GM13977 (cell line): Measurements from ENCODE around the gene GABBR1.

Source experiments
- DNase-seq: peaks from one replicate; pipeline ENCODE4 v3.0.0; 2012; ENCODE audit warnings: low spot score
- in situ Hi-C: fragments of 300-500 bp; cut with MboI; formaldehyde crosslinking; loops from one replicate; pipeline ENCODE4 v1.12.0; 2022; ENCODE audit warnings: low sequenced_read_pairs, low pct_unique_long_range_greater_than_20kb, mixed read lengths, inconsistent platforms; ENCODE audit not compliant: unreplicated experiment
- TF ChIP-seq, protein P1 (sequence below): IDR thresholded peaks from 2 replicates; pipeline ENCODE4 v1.5.1; 2012; ENCODE audit warnings: mild to moderate bottlenecking, control low read depth; ENCODE audit not compliant: insufficient read depth; ENCODE audit errors: extremely low read depth, missing control alignments

Gene GABBR1

GRCh38 chr6:29577544-29577943 is 55.4 kb downstream of the GABBR1 start:
- DNase-seq = no peak
- in situ Hi-C loops = loop anchor here (25.0 kb wide), 1 partner anchor 890 kb away; no protein-coding TSS in a partner anchor
- TF ChIP-seq, protein P1, sequence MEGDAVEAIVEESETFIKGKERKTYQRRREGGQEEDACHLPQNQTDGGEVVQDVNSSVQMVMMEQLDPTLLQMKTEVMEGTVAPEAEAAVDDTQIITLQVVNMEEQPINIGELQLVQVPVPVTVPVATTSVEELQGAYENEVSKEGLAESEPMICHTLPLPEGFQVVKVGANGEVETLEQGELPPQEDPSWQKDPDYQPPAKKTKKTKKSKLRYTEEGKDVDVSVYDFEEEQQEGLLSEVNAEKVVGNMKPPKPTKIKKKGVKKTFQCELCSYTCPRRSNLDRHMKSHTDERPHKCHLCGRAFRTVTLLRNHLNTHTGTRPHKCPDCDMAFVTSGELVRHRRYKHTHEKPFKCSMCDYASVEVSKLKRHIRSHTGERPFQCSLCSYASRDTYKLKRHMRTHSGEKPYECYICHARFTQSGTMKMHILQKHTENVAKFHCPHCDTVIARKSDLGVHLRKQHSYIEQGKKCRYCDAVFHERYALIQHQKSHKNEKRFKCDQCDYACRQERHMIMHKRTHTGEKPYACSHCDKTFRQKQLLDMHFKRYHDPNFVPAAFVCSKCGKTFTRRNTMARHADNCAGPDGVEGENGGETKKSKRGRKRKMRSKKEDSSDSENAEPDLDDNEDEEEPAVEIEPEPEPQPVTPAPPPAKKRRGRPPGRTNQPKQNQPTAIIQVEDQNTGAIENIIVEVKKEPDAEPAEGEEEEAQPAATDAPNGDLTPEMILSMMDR = no peak

DNA sequence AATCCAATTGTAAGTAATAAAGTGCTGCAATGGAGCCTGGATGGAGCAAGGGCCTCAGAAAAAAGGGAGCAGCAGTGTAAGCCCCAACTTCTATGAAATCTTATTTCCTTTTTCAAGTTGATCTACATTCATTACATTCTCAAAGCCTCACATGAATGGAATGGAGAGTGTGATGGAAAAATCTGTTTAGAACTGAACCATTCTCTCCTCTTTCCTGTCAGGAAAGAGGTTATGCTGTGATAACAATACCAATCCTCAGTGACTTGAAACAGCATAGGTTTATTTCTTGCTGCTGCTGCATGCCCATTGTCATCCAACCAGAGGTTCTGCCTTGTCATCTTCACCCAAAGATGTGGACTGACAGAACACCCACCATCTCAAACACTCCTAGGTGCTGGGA is 56.9 kb downstream of the GABBR1 start:
- TF ChIP-seq, protein P1 = no peak
- in situ Hi-C loops = loop anchor here (25.0 kb wide), 1 partner anchor 889 kb away; no protein-coding TSS in a partner anchor

GRCh38 chr6:29567991-29568390 is 65.0 kb downstream of the GABBR1 start:
- no peak for DNase-seq
- in situ Hi-C loops = no loop called here
- TF ChIP-seq, protein P1 = no peak

More for the DNA sequence above, 56.9 kb downstream of the GABBR1 start:
- no peak for DNase-seq

DNA sequence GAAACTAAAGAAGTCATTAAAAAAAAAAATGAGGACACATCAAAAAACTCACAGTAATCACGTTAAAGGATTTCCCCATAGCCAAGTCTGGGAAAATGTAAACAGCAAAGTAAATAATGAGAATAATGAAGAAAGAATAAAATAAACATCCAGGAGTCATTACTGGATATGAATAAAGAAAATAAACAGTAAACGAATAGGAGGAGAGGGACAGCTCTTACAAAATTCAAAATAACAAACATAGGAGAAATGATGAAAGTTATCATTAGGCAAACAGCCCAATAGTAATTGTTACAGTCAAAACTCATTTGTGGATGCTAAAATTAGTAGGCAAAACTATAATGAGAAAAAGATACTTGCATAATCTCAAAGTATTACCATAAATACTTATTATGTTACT is 65.4 kb downstream of the GABBR1 start:
- DNase-seq = no peak
- in situ Hi-C loops = no loop called here
- TF ChIP-seq, protein P1 = no peak

DNA sequence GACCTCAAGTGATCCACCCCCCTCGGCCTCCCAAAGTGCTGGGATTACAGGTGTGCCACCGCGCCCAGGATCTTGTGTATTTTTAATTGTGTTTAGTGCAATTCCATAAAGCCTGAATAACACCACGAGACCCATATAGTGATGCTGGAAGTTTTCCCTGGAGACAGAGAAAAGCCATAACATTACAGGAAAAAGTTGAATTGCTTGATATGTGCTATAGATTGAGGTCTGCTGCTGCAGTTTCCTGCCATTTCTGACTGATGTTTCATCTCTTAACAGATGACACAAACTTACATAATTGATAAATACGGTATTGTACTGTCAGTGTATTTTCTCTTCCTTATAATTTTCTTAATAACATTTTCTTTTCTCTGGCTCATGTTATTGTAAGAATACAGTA is 66.1 kb downstream of the GABBR1 start:
- TF ChIP-seq, protein P1 = no peak
- DNase-seq = no peak
- in situ Hi-C loops = no loop called here

DNA sequence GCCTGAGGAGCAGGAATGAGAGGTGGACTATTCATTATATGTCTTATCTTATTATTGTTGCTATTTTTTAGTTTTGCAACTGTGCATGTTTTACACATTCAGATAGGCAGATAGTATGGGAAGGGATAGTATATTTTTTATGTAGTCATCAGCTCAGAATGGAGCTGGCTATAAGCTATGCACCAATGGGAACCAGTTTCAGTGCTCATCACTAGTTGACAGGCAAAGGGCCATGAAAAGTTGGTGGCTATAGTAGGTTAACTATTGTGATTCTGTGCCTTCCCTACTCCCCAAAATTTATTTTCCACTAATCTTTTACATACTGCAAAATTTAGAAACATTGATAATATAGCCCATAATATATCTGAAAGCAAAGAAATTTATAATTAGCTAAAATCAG is 68.1 kb downstream of the GABBR1 start:
- TF ChIP-seq, protein P1 = no peak
- in situ Hi-C loops = no loop called here
- peak; percentile 35 for DNase-seq

GRCh38 chr6:29563435-29563965 is 69.5 kb downstream of the GABBR1 start:
- TF ChIP-seq, protein P1 = no peak
- in situ Hi-C loops = no loop called here
- no peak for DNase-seq
